Pancreas (tissue), 10 donors: ENCODE results near the gene IGFBP2. TPM values are rescaled to one million over a fixed set of nuclear protein-coding genes. Genes with fewer than 3 reads are reported as not detected.
A peak's percentile ranks its signal among the peaks of the same experiment; 100 is the strongest.

Source experiments
- ATAC-seq, 4 donors: fragments of 200-7000 bp; cut with Tn5 transposase; one replicate each; pipeline versions ENCODE4 v1.8.0 to v1.9.1; 2020; ENCODE audit warnings: mild to moderate bottlenecking in 4 of 4, moderate library complexity in 4 of 4
- DNase-seq, 6 donors: peaks; one replicate each; pipeline ENCODE4 v3.0.0-alpha.2; 2020
- FAIRE-seq: peaks from 2 replicates; lab custom pipeline; 2012; peaks lifted over from hg19 to GRCh38; lab: Jason Lieb, UNC
- H3K27ac ChIP-seq, 4 donors: fragments of 200-600 bp; sonication (generic); 1 replicate in 3 of 4; 2 replicates in 1 of 4; pipeline versions ENCODE4 v1.5.0 to v1.8.0; 2020
- H3K27me3 ChIP-seq, 4 donors: fragments of 200-600 bp; one replicate each; pipeline ENCODE4 v1.8.0; 2021
- H3K36me3 ChIP-seq, 3 donors: fragments of 200-600 bp; sonication (generic) in 1 of 3; one replicate each; pipeline versions ENCODE4 v1.5.0 to v1.8.0; 2020 to 2021
- H3K4me1 ChIP-seq, 3 donors: fragments of 200-600 bp; one replicate each; pipeline ENCODE4 v1.8.0; 2021
- H3K4me3 ChIP-seq, 4 donors: fragments of 200-600 bp; sonication (generic) in 2 of 4; one replicate each; pipeline versions ENCODE4 v1.5.0 to v1.8.0; 2020 to 2021
- H3K9me3 ChIP-seq, 4 donors: fragments of 200-600 bp; one replicate each; pipeline ENCODE4 v1.8.0; 2021
- WGBS, 2 donors: extraction: QIAGEN DNeasy Blood & Tissue Kit; methylation state at CpG; one replicate each; pipeline ENCODE4 v1.1.7; 2013; 5-methylcytosine and 5-hydroxymethylcytosine counted together
- intact Hi-C, 3 donors: fragments of 100-400 bp; cut with DNase I; formaldehyde crosslinking; loops; one replicate each; pipeline versions ENCODE4 v1.11.1 to v1.14.2; 2022
- polyA plus RNA-seq, 2 donors: library from polyadenylated mRNA; stranded (reverse); fragments of 200-250 nt; gene quantifications; one replicate each; pipeline ENCODE4 v1.2.3, GENCODE V29; 2013
- total RNA-seq, 6 donors: library from RNA; stranded (reverse); fragmentation: NEBNext Ultra II Directional in 4 of 6; extraction: Animal tissue kit (Norgen Biotek cat#: 25700) in 4 of 6; gene quantifications; one replicate each; pipeline versions ENCODE4 v1.2.1 to v1.2.4, GENCODE V29; 2021 to 2023
- TF ChIP-seq, protein P1 (sequence below), 4 donors: fragments of 200-600 bp; sonication (generic) in 3 of 4; IDR thresholded peaks; one replicate each; pipeline versions ENCODE4 v1.5.0 to v1.8.0; 2021; ENCODE audit warnings: antibody characterized with exemption in 4 of 4
- donor health status: healthy with polysubstance abuse.
- donor health status: DM: no; HTN: no; CAD: no; lungs with moderate emphysema.
- donor health status: DM: no; HTN: no; CAD: no.
- donor health status: control.
- donor health status: control.
- donor health status: Bipolar disorder and iron deficiency.
- donor health status: DM: yes; HTN: yes; CAD: no.
- donor health status: DM: no; HTN: no; CAD: no.
- donor health status: DM: no; HTN: no; CAD: no.
- donor health status: DM: yes; HTN: yes; CAD: no.

Gene IGFBP2
- total and polyA plus RNA-seq, 8 donors = 43.1 to 211 (median 123) TPM

DNA sequence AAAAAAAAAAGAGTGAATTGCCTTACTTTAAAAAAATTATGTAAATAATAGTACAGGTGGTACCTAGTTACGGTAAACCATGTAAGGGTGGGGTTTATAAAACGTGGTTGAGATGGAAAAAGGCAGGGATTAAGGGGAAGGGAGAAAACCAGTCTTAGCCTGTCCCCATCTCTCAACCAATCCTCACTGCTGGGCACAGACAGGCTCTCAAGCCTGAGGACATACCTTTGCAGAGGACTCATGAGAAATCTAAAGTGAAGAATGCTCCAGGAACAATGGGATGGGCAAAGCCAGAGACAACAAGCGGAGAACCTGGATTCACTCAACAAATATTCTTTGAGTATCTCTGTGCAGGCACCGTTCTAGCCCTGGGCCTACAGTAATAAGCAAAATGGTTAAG lies 3.4 kb upstream of the IGFBP2 start:
- no peaks in the 10 kb centered on the region for H3K27me3 ChIP-seq
- intact Hi-C loops = no loop called here
- H3K9me3 ChIP-seq = no peaks in the 10 kb centered on the region
- FAIRE-seq (no peak), ATAC-seq (no peak), DNase-seq (no peak)
- 82 to 91% methylated on average over 4 of the region's 4 CpGs for WGBS, 2 donors
- no peak overlapping the region for H3K27ac ChIP-seq
- H3K4me3 ChIP-seq = no peak overlapping the region
- TF ChIP-seq, protein P1, sequence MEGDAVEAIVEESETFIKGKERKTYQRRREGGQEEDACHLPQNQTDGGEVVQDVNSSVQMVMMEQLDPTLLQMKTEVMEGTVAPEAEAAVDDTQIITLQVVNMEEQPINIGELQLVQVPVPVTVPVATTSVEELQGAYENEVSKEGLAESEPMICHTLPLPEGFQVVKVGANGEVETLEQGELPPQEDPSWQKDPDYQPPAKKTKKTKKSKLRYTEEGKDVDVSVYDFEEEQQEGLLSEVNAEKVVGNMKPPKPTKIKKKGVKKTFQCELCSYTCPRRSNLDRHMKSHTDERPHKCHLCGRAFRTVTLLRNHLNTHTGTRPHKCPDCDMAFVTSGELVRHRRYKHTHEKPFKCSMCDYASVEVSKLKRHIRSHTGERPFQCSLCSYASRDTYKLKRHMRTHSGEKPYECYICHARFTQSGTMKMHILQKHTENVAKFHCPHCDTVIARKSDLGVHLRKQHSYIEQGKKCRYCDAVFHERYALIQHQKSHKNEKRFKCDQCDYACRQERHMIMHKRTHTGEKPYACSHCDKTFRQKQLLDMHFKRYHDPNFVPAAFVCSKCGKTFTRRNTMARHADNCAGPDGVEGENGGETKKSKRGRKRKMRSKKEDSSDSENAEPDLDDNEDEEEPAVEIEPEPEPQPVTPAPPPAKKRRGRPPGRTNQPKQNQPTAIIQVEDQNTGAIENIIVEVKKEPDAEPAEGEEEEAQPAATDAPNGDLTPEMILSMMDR (IDR thresholded peaks at IDR 0.05) = no peak
- H3K36me3 ChIP-seq = no peaks in the 10 kb centered on the region
- no peaks in the 10 kb centered on the region for H3K4me1 ChIP-seq

DNA sequence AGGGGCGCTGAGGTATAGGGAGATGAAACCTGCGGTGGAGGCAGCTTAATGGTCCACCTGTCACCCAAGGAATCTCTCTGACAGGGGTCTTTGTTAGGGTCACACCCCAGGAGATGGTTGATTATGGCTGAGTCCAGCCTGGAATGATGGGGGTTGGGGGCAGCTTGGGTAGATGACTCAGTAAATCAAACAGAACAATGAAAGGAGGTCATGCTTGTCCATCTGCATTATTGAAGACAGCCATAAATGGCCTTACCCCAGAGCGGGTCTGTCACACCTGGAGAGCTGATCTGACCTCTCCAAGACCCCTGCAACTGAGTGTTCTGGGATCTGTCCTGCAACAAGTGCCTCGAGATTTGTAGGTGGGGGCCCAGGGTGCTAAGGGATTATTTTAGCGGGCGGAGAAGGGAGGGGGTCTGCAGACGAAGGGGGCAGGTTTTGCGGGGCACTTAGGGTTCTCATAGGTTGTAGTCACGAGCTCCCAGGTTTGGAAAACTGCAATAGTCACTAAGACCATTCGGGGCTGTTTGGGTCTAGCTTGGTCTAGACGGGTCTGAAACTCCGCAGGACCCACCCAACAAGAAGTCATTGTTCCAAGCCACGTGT lies 771 bp upstream of the IGFBP2 start:
- TF ChIP-seq, protein P1 (IDR thresholded peaks at IDR 0.05) = no peak
- intact Hi-C loops = no loop called here
- DNase-seq = no peak
- ATAC-seq = no peak
- no peaks in the 10 kb centered on the region for H3K27me3 ChIP-seq
- peak overlapping the region in 1 of 4 donors; percentile 68 for H3K4me3 ChIP-seq
- 49 to 56% methylated on average over 13 of the region's 13 CpGs for WGBS, 2 donors
- H3K4me1 ChIP-seq = peaks cover 0 to 7% (median 6%) of the 10 kb centered on the region in 3 donors
- no peaks in the 10 kb centered on the region for H3K9me3 ChIP-seq
- no peaks in the 10 kb centered on the region for H3K36me3 ChIP-seq
- no peak for FAIRE-seq
- H3K27ac ChIP-seq = no peak overlapping the region

DNA sequence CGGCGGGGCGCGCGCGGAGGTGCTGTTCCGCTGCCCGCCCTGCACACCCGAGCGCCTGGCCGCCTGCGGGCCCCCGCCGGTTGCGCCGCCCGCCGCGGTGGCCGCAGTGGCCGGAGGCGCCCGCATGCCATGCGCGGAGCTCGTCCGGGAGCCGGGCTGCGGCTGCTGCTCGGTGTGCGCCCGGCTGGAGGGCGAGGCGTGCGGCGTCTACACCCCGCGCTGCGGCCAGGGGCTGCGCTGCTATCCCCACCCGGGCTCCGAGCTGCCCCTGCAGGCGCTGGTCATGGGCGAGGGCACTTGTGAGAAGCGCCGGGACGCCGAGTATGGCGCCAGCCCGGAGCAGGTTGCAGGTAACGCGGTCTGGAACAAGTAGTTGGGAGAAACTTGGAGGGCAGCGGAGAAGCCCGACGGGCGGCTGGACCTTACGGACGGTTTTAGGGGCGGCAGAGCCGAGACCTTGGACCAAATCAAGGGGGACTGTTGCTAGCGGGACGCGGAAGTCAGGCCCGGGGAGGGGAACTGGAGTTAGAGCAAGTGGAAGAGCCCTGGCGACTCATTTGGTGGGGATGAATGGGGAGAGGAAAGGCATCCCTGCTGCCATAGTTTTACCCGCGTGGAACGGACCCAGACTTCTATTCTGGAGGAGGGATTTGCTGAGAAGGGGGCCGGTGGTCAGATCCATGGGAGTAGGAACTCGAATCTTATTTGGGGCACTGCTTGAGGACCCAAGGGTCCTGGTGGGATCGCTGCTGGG lies 573 bp downstream of the IGFBP2 start:
- H3K36me3 ChIP-seq = no peaks in the 10 kb centered on the region
- TF ChIP-seq, protein P1 (IDR thresholded peaks at IDR 0.05) = no peak
- FAIRE-seq (no peak), ATAC-seq (peak; percentile 11 to 46 (median 22)), DNase-seq (peak in 4 of 6 donors; percentile 53 to 85 (median 67))
- peak overlapping the region; percentile 37 to 69 (median 56) for H3K4me3 ChIP-seq
- WGBS, 2 donors = 0 to 1% methylated on average over 61 to 71 of the region's 71 CpGs
- intact Hi-C loops = no loop called here
- no peaks in the 10 kb centered on the region for H3K9me3 ChIP-seq
- H3K4me1 ChIP-seq = peaks cover 7 to 19% (median 14%) of the 10 kb centered on the region in 3 donors
- H3K27ac ChIP-seq = peak overlapping the region; percentile 7 to 73 (median 41)
- H3K27me3 ChIP-seq = no peaks in the 10 kb centered on the region

DNA sequence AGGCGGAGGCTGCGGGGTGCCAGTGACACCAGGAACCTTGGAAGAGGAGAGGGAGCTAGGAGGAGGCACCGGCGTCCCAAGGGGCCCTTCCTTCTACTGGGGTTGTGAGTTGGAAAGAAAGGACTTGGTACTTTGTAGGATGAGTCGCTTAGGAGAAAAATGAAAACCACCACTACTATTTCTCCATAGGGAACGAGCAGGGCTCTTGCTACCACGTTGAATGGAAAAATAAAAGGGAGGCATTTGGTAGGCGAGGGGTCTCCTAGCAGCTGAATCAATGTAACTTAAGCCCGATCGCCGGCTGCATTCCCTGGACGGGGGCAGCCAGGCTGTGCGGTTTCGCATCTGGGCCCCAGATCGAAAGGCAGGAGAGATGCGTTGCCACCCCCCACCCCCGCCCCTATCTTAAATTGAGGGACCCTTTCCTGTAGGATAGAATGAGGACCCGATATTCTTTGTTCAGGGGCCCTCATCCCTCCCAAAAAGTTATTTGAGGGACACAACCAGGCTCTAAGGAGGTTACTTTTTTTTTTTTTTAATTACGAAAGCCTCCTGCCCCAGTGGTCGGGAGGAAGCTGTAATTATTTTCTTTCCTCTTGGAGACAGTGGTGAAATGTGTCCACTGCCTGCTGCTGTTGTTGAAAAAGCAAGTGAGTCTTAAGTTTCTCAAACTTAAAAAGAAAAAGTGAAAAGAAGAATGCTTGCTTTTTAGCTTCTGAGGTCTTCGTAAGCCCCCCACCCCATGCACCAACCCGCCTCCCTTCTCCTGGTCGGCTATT lies 1.3 kb downstream of the IGFBP2 start:
- H3K27ac ChIP-seq = peak overlapping the region in 3 of 4 donors; percentile 19 to 73 (median 63)
- H3K4me3 ChIP-seq = peak overlapping the region; percentile 37 to 69 (median 56)
- peak in 1 of 6 donors; percentile 56 for DNase-seq
- no peaks in the 10 kb centered on the region for H3K9me3 ChIP-seq
- H3K4me1 ChIP-seq = peaks cover 7 to 22% (median 14%) of the 10 kb centered on the region in 3 donors
- H3K27me3 ChIP-seq = no peaks in the 10 kb centered on the region
- FAIRE-seq = no peak
- ATAC-seq = no peak
- intact Hi-C loops = no loop called here
- WGBS, 2 donors = 6 to 8% methylated on average over 23 of the region's 23 CpGs
- no peaks in the 10 kb centered on the region for H3K36me3 ChIP-seq
- TF ChIP-seq, protein P1 (IDR thresholded peaks at IDR 0.05) = no peak
